ENCODE results near the gene AFTPH.
"Not testable (repeated sequence)": the region's sequence is repeated elsewhere in the genome, so short reads cannot be mapped to it uniquely, and the experiment has no call there.

AFTPH gene

GRCh38 chr2:64500549-64500948, 23.6 kb upstream of the AFTPH start:
- DNase-seq (ENCODE audit: low spot score) = no peak

GRCh38 chr2:64501946-64502345, 22.2 kb upstream of the AFTPH start:
- DNase-seq (ENCODE audit: low spot score) = no peak

- no peak for DNase-seq (ENCODE audit: low spot score)
Measured at GRCh38 chr2:64502860-64503259, 21.3 kb upstream of the AFTPH start.

- no peak for DNase-seq (ENCODE audit: low spot score)
Measured at GRCh38 chr2:64504774-64505720, 19.1 kb upstream of the AFTPH start.

- no peak for DNase-seq (ENCODE audit: low spot score)
Measured at GRCh38 chr2:64506686-64507085, 17.4 kb upstream of the AFTPH start.

GRCh38 chr2:64514008-64514407, 10.1 kb upstream of the AFTPH start:
- DNase-seq (ENCODE audit: low spot score) = no peak

- DNase-seq (ENCODE audit: low spot score) = no peak
Measured at GRCh38 chr2:64515086-64515485, 9.0 kb upstream of the AFTPH start.

GRCh38 chr2:64516651-64517510, 7.2 kb upstream of the AFTPH start:
- no peak for DNase-seq (ENCODE audit: low spot score)

GRCh38 chr2:64517511-64517884, 6.6 kb upstream of the AFTPH start:
- DNase-seq (ENCODE audit: low spot score) = no peak

GRCh38 chr2:64522843-64523428, 1.2 kb upstream of the AFTPH start:
- peak; percentile 88 for DNase-seq (ENCODE audit: low spot score)

GRCh38 chr2:64524604-64525316, 632 bp downstream of the AFTPH start:
- DNase-seq (ENCODE audit: low spot score) = peak; percentile 32

- peak; percentile 61 for DNase-seq (ENCODE audit: low spot score)
Measured at GRCh38 chr2:64525317-64525613, 1.1 kb downstream of the AFTPH start.

GRCh38 chr2:64526034-64526433, 1.9 kb downstream of the AFTPH start:
- DNase-seq (ENCODE audit: low spot score) = no peak

GRCh38 chr2:64530946-64531345, 6.8 kb downstream of the AFTPH start:
- not testable (repeated sequence) for DNase-seq (ENCODE audit: low spot score)

GRCh38 chr2:64532030-64532429, 7.9 kb downstream of the AFTPH start:
- DNase-seq (ENCODE audit: low spot score) = no peak

GRCh38 chr2:64533882-64534281, 9.8 kb downstream of the AFTPH start:
- peak; percentile 37 for DNase-seq (ENCODE audit: low spot score)

- DNase-seq (ENCODE audit: low spot score) = peak; percentile 60
Measured at GRCh38 chr2:64534363-64534762, 10.2 kb downstream of the AFTPH start.

- no peak for DNase-seq (ENCODE audit: low spot score)
Measured at GRCh38 chr2:64535024-64535423, 10.9 kb downstream of the AFTPH start.

GRCh38 chr2:64537991-64538390, 13.9 kb downstream of the AFTPH start:
- DNase-seq (ENCODE audit: low spot score) = no peak

- DNase-seq (ENCODE audit: low spot score) = peak; percentile 38
Measured at GRCh38 chr2:64538764-64539433, 14.8 kb downstream of the AFTPH start.

GRCh38 chr2:64540615-64541014, 16.5 kb downstream of the AFTPH start:
- peak; percentile 37 for DNase-seq (ENCODE audit: low spot score)

- no peak for DNase-seq (ENCODE audit: low spot score)
Measured at GRCh38 chr2:64541547-64541946, 17.4 kb downstream of the AFTPH start.

Data from activated CD4-positive, alpha-beta T cell treated with anti-CD3 and anti-CD28 coated beads, Interleukin-2, Interleukin-4, amounts not matched to agents 100 ng/mL and 50 ng/mL, durations not matched to agents 16 hours and 8 hours (primary cell).